ENCODE data around the gene SERPINA6.

The SERPINA6 gene

DNA sequence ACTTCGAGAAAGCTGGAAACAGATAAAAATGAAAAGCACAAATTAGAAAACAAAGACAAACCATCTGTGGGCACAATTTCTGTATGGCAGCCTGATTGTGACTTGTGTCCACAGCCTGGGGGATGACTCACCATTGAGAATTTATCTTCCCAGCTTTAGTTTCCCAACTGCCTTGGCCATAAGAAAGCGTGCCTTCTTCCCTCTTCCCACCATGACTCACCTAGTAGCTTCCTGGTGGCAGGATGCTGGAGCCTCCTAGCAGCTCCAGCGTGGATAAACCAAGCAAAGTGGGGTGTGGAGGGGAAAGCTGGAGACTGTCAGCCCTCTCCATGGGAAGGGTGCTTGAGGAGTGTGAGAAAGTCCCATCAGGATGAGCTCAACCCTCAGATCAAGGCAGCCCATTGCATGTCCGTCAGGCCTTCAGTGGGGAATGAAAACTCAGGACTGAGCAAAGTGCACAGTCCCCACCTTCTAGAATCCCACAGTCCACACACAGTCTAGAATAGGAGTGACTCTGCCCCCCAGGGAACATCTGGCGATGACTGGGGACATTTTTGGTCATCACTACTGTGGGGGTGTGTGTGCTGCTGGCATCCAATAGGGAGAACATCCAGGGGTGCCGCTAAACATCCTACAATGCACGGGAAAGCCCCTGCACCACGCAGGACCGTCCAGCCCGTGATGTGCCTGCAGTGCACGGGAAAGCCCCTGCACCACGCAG is 22.4 kb upstream of the SERPINA6 start:
- Histone ChIP-seq H3K79me2 (ENCODE audit: low read length) (no peaks in the 10 kb centered on the region), H3K4me3 (ENCODE audit: low read length) (peak overlapping the region; percentile 46; the same call in 1 of the 2 replicates), H3K27ac (ENCODE audit: low read length) (peak overlapping the region; percentile 99), H3K4me2 (ENCODE audit: low read length) (peak overlapping the region; percentile 23), H3K27me3 (ENCODE audit: low read depth, low read length) (no peaks in the 10 kb centered on the region), H3K4me1 (ENCODE audit: low read length) (peaks cover 39% of the 10 kb centered on the region), H3K9me3 (ENCODE audit: insufficient read depth, low read length) (peaks cover 59% of the 10 kb centered on the region), H2AFZ (ENCODE audit: low read depth, low read length) (no peak overlapping the region), H3K9ac (ENCODE audit: low read length) (peak overlapping the region; percentile 62; the same call in 1 of the 2 replicates), H4K20me1 (ENCODE audit: insufficient read depth, low read length) (no peaks in the 10 kb centered on the region), H3K36me3 (replicated peaks; ENCODE audit: low read depth, low read length) (peaks cover 58% of the 10 kb centered on the region)
- TF ChIP-seq CTCF (IDR thresholded peaks at IDR 0.05; ENCODE audit: low read depth, low read length) (no peak), EZH2phosphoT487 (IDR thresholded peaks at IDR 0.05; ENCODE audit: low read depth) (no peak)

DNA sequence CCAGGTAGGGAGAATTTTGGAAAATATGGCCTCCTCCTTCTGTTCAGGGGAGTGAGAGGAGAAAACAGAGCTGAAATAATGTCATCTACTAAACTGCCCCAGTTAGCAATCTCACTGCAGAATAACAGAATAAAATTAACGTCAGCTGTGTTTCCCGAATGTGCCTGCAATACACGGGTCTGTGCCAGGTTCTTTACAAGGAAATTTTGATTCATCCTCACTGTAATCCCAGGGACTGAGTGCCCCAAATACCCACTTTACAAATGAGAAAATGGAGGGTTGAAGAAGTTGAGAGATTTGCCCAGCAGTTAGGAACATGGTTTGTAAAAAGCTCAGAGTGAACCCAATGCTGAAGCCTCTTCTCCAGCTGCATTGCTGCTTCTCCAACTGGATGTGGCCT is 21.3 kb upstream of the SERPINA6 start:
- no peak overlapping the region; the same call in 1 of the 2 replicates for H2AFZ ChIP-seq (ENCODE audit: low read depth, low read length)
- peaks cover 58% of the 10 kb centered on the region for H3K9me3 ChIP-seq (ENCODE audit: insufficient read depth, low read length)
- H3K4me2 ChIP-seq (ENCODE audit: low read length): no peak overlapping the region
- H4K20me1 ChIP-seq (ENCODE audit: insufficient read depth, low read length): no peaks in the 10 kb centered on the region
- H3K4me1 ChIP-seq (ENCODE audit: low read length): peaks cover 39% of the 10 kb centered on the region
- H3K79me2 ChIP-seq (ENCODE audit: low read length): no peaks in the 10 kb centered on the region
- H3K9ac ChIP-seq (ENCODE audit: low read length): no peak overlapping the region
- H3K4me3 ChIP-seq (ENCODE audit: low read length): no peak overlapping the region
- TF ChIP-seq CTCF (IDR thresholded peaks at IDR 0.05; ENCODE audit: low read depth, low read length) (no peak), EZH2phosphoT487 (IDR thresholded peaks at IDR 0.05; ENCODE audit: low read depth) (no peak)
- no peaks in the 10 kb centered on the region for H3K27me3 ChIP-seq (ENCODE audit: low read depth, low read length)
- peak overlapping the region; percentile 99 for H3K27ac ChIP-seq (ENCODE audit: low read length)
- H3K36me3 ChIP-seq (replicated peaks; ENCODE audit: low read depth, low read length): peaks cover 56% of the 10 kb centered on the region

DNA sequence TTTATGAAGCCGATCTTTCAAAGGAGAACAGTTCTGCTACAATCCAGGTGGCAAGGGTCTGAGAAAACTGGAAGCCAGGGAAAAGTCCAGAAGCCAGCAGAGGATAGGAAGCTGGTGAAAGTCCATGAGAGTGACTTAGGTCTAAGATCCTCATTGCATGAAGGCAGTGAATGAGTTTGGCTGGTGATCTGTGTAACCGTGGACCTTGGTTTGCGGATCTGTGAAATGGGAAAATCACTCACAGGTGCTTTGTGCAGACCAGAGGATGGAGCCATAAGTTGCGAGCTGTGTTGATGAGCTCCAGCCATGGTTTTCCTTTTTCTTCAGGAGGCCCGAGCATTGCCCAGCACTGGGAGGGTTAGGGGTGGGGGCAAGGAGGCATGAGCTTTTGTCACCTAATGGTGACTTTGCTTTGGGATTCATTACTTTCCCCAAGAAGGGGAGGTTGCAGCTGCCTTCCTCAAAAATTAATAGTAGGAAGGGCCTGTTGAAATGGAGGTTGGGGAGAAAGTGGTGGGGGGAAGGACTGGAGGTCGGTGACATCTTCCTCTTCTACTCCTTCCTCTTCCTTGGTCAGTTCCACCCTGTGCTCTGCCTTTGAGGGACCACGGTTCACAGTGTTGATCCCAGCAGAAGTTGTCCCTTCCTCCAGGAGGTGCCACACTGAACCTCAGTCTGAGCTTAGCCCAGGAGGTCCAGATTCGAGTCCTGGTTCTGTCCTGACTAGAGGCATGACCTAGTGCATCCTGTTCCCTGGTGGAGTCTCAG is 20.3 kb upstream of the SERPINA6 start:
- TF ChIP-seq CTCF (IDR thresholded peaks at IDR 0.05; ENCODE audit: low read depth, low read length) (no peak), EZH2phosphoT487 (IDR thresholded peaks at IDR 0.05; ENCODE audit: low read depth) (no peak)
- Histone ChIP-seq H3K36me3 (replicated peaks; ENCODE audit: low read depth, low read length) (peaks cover 48% of the 10 kb centered on the region), H4K20me1 (ENCODE audit: insufficient read depth, low read length) (no peaks in the 10 kb centered on the region), H3K9me3 (ENCODE audit: insufficient read depth, low read length) (peaks cover 48% of the 10 kb centered on the region), H3K79me2 (ENCODE audit: low read length) (no peaks in the 10 kb centered on the region), H3K27ac (ENCODE audit: low read length) (no peak overlapping the region), H2AFZ (ENCODE audit: low read depth, low read length) (no peak overlapping the region), H3K27me3 (ENCODE audit: low read depth, low read length) (no peaks in the 10 kb centered on the region), H3K4me1 (ENCODE audit: low read length) (peaks cover 39% of the 10 kb centered on the region), H3K9ac (ENCODE audit: low read length) (no peak overlapping the region), H3K4me2 (ENCODE audit: low read length) (no peak overlapping the region), H3K4me3 (ENCODE audit: low read length) (no peak overlapping the region)

DNA sequence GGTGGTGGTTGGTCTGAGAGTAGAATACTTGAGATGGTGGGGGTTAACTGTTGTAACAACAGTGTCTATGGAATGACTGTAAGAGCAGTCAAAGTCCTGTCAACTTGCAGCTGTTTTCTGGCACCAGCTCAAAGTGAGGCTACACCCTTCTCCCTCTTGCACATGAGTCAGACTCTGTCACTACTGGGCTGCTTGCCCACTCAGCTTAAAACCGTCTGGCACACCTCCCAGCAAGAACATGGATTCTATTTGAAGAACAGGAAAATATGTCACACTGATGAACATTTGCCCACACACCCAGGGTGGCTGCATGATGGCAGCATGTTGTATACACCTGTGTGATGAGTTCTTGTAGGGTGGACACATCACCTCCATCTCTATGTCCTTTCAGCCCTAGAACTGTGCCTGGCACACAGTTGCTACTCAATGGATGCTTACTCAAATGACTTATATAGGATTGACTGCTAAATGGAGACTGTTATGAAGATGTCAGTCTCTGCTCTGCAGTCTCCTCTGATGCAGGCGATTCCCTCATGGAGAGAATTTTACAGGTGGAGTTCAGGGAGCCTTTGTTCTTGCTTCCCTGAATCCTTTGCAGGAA is 19.3 kb upstream of the SERPINA6 start:
- H3K4me1 ChIP-seq (ENCODE audit: low read length): peaks cover 36% of the 10 kb centered on the region

More for the DNA sequence above, 19.3 kb upstream of the SERPINA6 start:
- H3K9ac ChIP-seq (ENCODE audit: low read length): no peak overlapping the region
- H3K27me3 ChIP-seq (ENCODE audit: low read depth, low read length): no peaks in the 10 kb centered on the region
- H3K4me3 ChIP-seq (ENCODE audit: low read length): no peak overlapping the region
- no peak overlapping the region for H3K4me2 ChIP-seq (ENCODE audit: low read length)
- no peaks in the 10 kb centered on the region for H4K20me1 ChIP-seq (ENCODE audit: insufficient read depth, low read length)
- H3K36me3 ChIP-seq (replicated peaks; ENCODE audit: low read depth, low read length): peaks cover 45% of the 10 kb centered on the region
- H3K79me2 ChIP-seq (ENCODE audit: low read length): no peaks in the 10 kb centered on the region
- H3K9me3 ChIP-seq (ENCODE audit: insufficient read depth, low read length): peaks cover 43% of the 10 kb centered on the region
- H2AFZ ChIP-seq (ENCODE audit: low read depth, low read length): no peak overlapping the region
- no peak overlapping the region for H3K27ac ChIP-seq (ENCODE audit: low read length)
- TF ChIP-seq CTCF (IDR thresholded peaks at IDR 0.05; ENCODE audit: low read depth, low read length): no peak
- TF ChIP-seq EZH2phosphoT487 (IDR thresholded peaks at IDR 0.05; ENCODE audit: low read depth): no peak

Data from OCI-LY3 (cell line).